GM12878 (cell line): ENCODE measurements around the gene STAT5A. TPM values are rescaled to one million over a fixed set of nuclear protein-coding genes. Genes with fewer than 3 reads are reported as not detected.
"Not testable (repeated sequence)": the region's sequence is repeated elsewhere in the genome, so short reads cannot be mapped to it uniquely, and the experiment has no call there.

Experiments used
- ATAC-seq: fragments of 200-7000 bp; cut with Tn5 transposase; 3 replicates; pipeline ENCODE4 v1.9.1; 2020; ENCODE audit warnings: mild to moderate bottlenecking, moderate library complexity
- BruUV-seq: library from RNA; stranded (reverse); fragments of 400-500 nt; replicated peaks from 2 replicates; lab custom pipeline; 2021; lab: Mats Ljungman, UMichigan
- CTCF ChIA-PET: fragments of 300-600 bp; sonication (Branson Sonifier 250); formaldehyde crosslinking; extraction: SDS; loops from one replicate; lab custom pipeline; 2021; ENCODE audit warnings: inconsistent platforms; lab: Yijun Ruan, JAX
- POLR2A ChIA-PET: fragments of 350-600 bp; formaldehyde crosslinking; extraction: SDS; loops from one replicate; lab custom pipeline; 2021; ENCODE audit warnings: inconsistent platforms; lab: Charles Lee
- RAD21 ChIA-PET: fragments of 300-600 bp; sonication (Branson Sonifier 250); formaldehyde crosslinking; loops from one replicate; lab custom pipeline; 2023; ENCODE audit warnings: antibody characterized with exemption; ENCODE audit not compliant: unreplicated experiment; lab: Charles Lee
- SMC1A ChIA-PET: fragments of 300-600 bp; sonication (Branson Sonifier 250); formaldehyde crosslinking; loops from one replicate; lab custom pipeline; 2023; ENCODE audit not compliant: unreplicated experiment, uncharacterized antibody; lab: Charles Lee
- DNase-seq: peaks from one replicate; pipeline ENCODE4 v3.0.0-alpha.2; 2011; ENCODE audit warnings: low read depth, low spot score
- FAIRE-seq: peaks from 3 replicates; lab custom pipeline; 2011; peaks lifted over from hg19 to GRCh38; lab: Jason Lieb, UNC
- H2AFZ ChIP-seq: 2 replicates; pipeline ENCODE4 v1.6.0; 2011; ENCODE audit warnings: low read depth, low read length, control low read depth; ENCODE audit not compliant: control insufficient read depth
- H3K27ac ChIP-seq: 2 replicates; pipeline ENCODE4 v1.5.1; 2011; ENCODE audit warnings: control low read depth; ENCODE audit not compliant: control insufficient read depth, insufficient read depth
- H3K27me3 ChIP-seq, 2 experiments: replicated peaks in 1 of 2; 2 replicates each; pipeline versions ENCODE4 v1.6.0 to v1.6.1; 2011; ENCODE audit warnings: low read length in 1 of 2; ENCODE audit not compliant: control insufficient read depth in 2 of 2, insufficient read depth in 2 of 2
- H3K36me3 ChIP-seq, 2 experiments: 2 replicates each; pipeline ENCODE4 v1.5.1; 2011; ENCODE audit warnings: low read length in 1 of 2; ENCODE audit not compliant: control insufficient read depth in 2 of 2, insufficient read depth in 2 of 2
- H3K4me1 ChIP-seq: 2 replicates; pipeline ENCODE4 v1.6.1; 2011; ENCODE audit warnings: mild to moderate bottlenecking, low read length, moderate library complexity, mixed read lengths; ENCODE audit not compliant: control insufficient read depth, insufficient read depth
- H3K4me2 ChIP-seq: 2 replicates; pipeline ENCODE4 v1.6.0; 2011; ENCODE audit warnings: control low read depth; ENCODE audit not compliant: control insufficient read depth, insufficient read depth
- H3K4me3 ChIP-seq: fragments of 200-600 bp; sonication (generic); 2 replicates; pipeline ENCODE4 v1.5.1; 2016
- H3K79me2 ChIP-seq: 2 replicates; pipeline ENCODE4 v1.6.0; 2011; ENCODE audit warnings: low read length; ENCODE audit not compliant: control insufficient read depth, insufficient read depth
- H3K9ac ChIP-seq: 2 replicates; pipeline ENCODE4 v1.8.0; 2011; ENCODE audit warnings: low read length, control low read depth, mixed read lengths; ENCODE audit not compliant: control insufficient read depth, insufficient read depth
- H3K9me3 ChIP-seq: replicated peaks from 3 replicates; pipeline ENCODE4 v1.5.1; 2011; ENCODE audit warnings: mild to moderate bottlenecking, low read length; ENCODE audit not compliant: control insufficient read depth, insufficient read depth
- H4K20me1 ChIP-seq: 2 replicates; pipeline ENCODE4 v1.6.0; 2011; ENCODE audit not compliant: control insufficient read depth, insufficient read depth
- BCLAF1 ChIP-seq: fragments of 450-650 bp; IDR thresholded peaks from 2 replicates; pipeline ENCODE4 v1.6.1; 2017; ENCODE audit warnings: antibody characterized with exemption, mild to moderate bottlenecking, moderate library complexity
- BRCA1 ChIP-seq: IDR thresholded peaks from 2 replicates; pipeline ENCODE4 v1.6.1; 2011; ENCODE audit warnings: low read depth, low read length, improper control_type of control experiment
- ESRRA ChIP-seq: IDR thresholded peaks from 2 replicates; pipeline ENCODE4 v1.6.1; 2012; ENCODE audit warnings: mild to moderate bottlenecking, low read length, improper control_type of control experiment
- FOXK2 ChIP-seq: fragments of 450-650 bp; IDR thresholded peaks from 2 replicates; pipeline ENCODE4 v1.6.1; 2017; ENCODE audit warnings: mild to moderate bottlenecking, moderate library complexity
- HCFC1 ChIP-seq: fragments of 150-350 bp; IDR thresholded peaks from 2 replicates; pipeline ENCODE4 v1.6.1; 2014; ENCODE audit warnings: low read length
- IKZF1 ChIP-seq: fragments of 450-650 bp; conservative IDR thresholded peaks from 2 replicates; pipeline ENCODE4 v1.6.1; 2017; ENCODE audit warnings: antibody characterized with exemption, mild to moderate bottlenecking
- IRF4 ChIP-seq: IDR thresholded peaks from 2 replicates; pipeline ENCODE4 v1.6.1; 2011; ENCODE audit warnings: low read depth, low read length
- KDM1A ChIP-seq: fragments of 200-600 bp; sonication (generic); IDR thresholded peaks from 2 replicates; pipeline ENCODE4 v1.6.1; 2016; ENCODE audit warnings: borderline replicate concordance
- KLF5 ChIP-seq: fragments of 450-650 bp; IDR thresholded peaks from 2 replicates; pipeline ENCODE4 v1.6.1; 2014; ENCODE audit warnings: mild to moderate bottlenecking; ENCODE audit not compliant: partially characterized antibody
- MEF2B ChIP-seq: fragments of 450-650 bp; IDR thresholded peaks from 2 replicates; pipeline ENCODE4 v1.6.1; 2018; ENCODE audit warnings: mild to moderate bottlenecking, moderate library complexity; ENCODE audit not compliant: partially characterized antibody, poor library complexity, severe bottlenecking
- NFYB ChIP-seq: IDR thresholded peaks from 2 replicates; pipeline ENCODE4 v1.6.1; 2011; ENCODE audit warnings: low read depth, mild to moderate bottlenecking, low read length, improper control_type of control experiment, moderate library complexity; ENCODE audit not compliant: insufficient read depth
- SMAD5 ChIP-seq: IDR thresholded peaks from 2 replicates; pipeline ENCODE4 v1.6.1; 2016; ENCODE audit warnings: antibody characterized with exemption, low read depth
- SP1 ChIP-seq: IDR thresholded peaks from one replicate; pipeline ENCODE4 v1.6.1; 2011; ENCODE audit warnings: low read depth, low read length
- SPI1 ChIP-seq: IDR thresholded peaks from 2 replicates; pipeline ENCODE4 v1.6.1; 2011; ENCODE audit warnings: low read depth, mild to moderate bottlenecking, low read length, moderate library complexity, borderline replicate concordance; ENCODE audit not compliant: insufficient read depth
- STAT1 ChIP-seq: fragments of 450-650 bp; conservative IDR thresholded peaks from 2 replicates; pipeline ENCODE4 v1.6.1; 2014; ENCODE audit warnings: antibody characterized with exemption, mild to moderate bottlenecking
- SUPT20H ChIP-seq: IDR thresholded peaks from 2 replicates; pipeline ENCODE4 v1.6.1; 2011; ENCODE audit warnings: low read depth, mild to moderate bottlenecking, low read length, moderate library complexity, borderline replicate concordance; ENCODE audit not compliant: control insufficient read depth
- SUZ12 ChIP-seq: fragments of 200-600 bp; sonication (generic); IDR thresholded peaks from one replicate; pipeline ENCODE4 v1.6.1; 2018; ENCODE audit warnings: antibody characterized with exemption, mild to moderate bottlenecking; ENCODE audit not compliant: unreplicated experiment
- YBX1 ChIP-seq: fragments of 450-650 bp; IDR thresholded peaks from 2 replicates; pipeline ENCODE4 v1.6.1; 2016; ENCODE audit warnings: antibody characterized with exemption
- ZSCAN29 ChIP-seq: fragments of 450-650 bp; IDR thresholded peaks from 2 replicates; pipeline ENCODE4 v1.6.1; 2017; ENCODE audit warnings: mild to moderate bottlenecking, moderate library complexity
- WGBS: methylation state at CpG from one replicate; pipeline ENCODE4 v1.1.6; 2016; ENCODE audit warnings: low lambda C conversion rate; ENCODE audit not compliant: insufficient replicate concordance, insufficient coverage; ENCODE audit errors: missing lambda C conversion rate; 5-methylcytosine and 5-hydroxymethylcytosine counted together
- in situ Hi-C: fragments of 300-500 bp; cut with MboI; formaldehyde crosslinking; loops from 9 replicates; pipeline ENCODE4 v1.14.3; 2018; ENCODE audit warnings: mixed read lengths
- intact Hi-C: fragments of 100-400 bp; cut with micrococcal nuclease; formaldehyde crosslinking; loops from one replicate; pipeline ENCODE4 v1.14.2; 2022; ENCODE audit not compliant: unreplicated experiment
- polyA plus RNA-seq, 11 experiments: library from polyadenylated mRNA; depleted of rRNA in 4 of 11; unstranded in 6 of 11; stranded (reverse) in 5 of 11; fragments of >200 nt; fragmentation: Nextera tagmentation in 4 of 11; fragmentation: Illumina TruSeq in 1 of 11; extraction: Ambion mirVana in 4 of 11; extraction: Trizol in 1 of 11; gene quantifications; 1 replicate in 1 of 11; 2 replicates in 10 of 11; pipeline versions ENCODE4 v1.2.1 to v1.2.3, GENCODE V29; 2011 to 2016; ENCODE audit warnings: inconsistent platforms in 2 of 11, missing spikeins in 2 of 11, low read depth in 1 of 11
- total RNA-seq, 4 experiments: library from RNA; depleted of rRNA in 3 of 4; stranded (reverse); fragments of >200 nt in 3 of 4; fragmentation: Illumina TruSeq in 1 of 4; extraction: Trizol in 1 of 4; gene quantifications; 2 replicates each; pipeline versions ENCODE4 v1.2.1 to v1.2.3, GENCODE V29; 2013 to 2021

The STAT5A gene
- total and polyA plus RNA-seq, 10 of the 15 experiments (the other 5 are each of a cell fraction or from before 2014, with no cell fraction given): 14.8 to 86.4 (median 41.5) TPM

- CTCF ChIA-PET: no interaction called here
Observed at GRCh38 chr17:42296012-42296411, 7.7 kb downstream of the STAT5A start.

GRCh38 chr17:42297775-42298174, 9.5 kb downstream of the STAT5A start:
- H3K79me2 ChIP-seq, H3K9ac ChIP-seq, H3K4me2 ChIP-seq, H2AFZ ChIP-seq, POLR2A ChIA-PET, H3K4me1 ChIP-seq, DNase-seq, SMC1A ChIA-PET, H3K27me3 ChIP-seq, BruUV-seq, H3K4me3 ChIP-seq, FAIRE-seq, in situ Hi-C loops, H3K27ac ChIP-seq, H4K20me1 ChIP-seq, ATAC-seq, RAD21 ChIA-PET, CTCF ChIA-PET, intact Hi-C loops, H3K9me3 ChIP-seq: not testable (repeated sequence)
- 97% methylated on average over 6 of the region's 10 CpGs for WGBS
- H3K36me3 ChIP-seq: peaks cover 3 to 12% of the 10 kb centered on the region in 2 experiments; a peak in 3 of 4 replicates

More at GRCh38 chr17:42296012-42296411, 7.7 kb downstream of the STAT5A start:
- intact Hi-C loops: no loop called here
- Histone ChIP-seq H3K27me3 (no peaks in the 10 kb centered on the region), H3K9me3 (no peaks in the 10 kb centered on the region), H3K4me2 (no peak overlapping the region), H4K20me1 (no peaks in the 10 kb centered on the region), H2AFZ (no peak overlapping the region), H3K4me1 (no peaks in the 10 kb centered on the region), H3K79me2 (no peaks in the 10 kb centered on the region; the same call in none of the 2 replicates), H3K27ac (no peak overlapping the region), H3K4me3 (no peak overlapping the region), H3K36me3 (peaks cover 8 to 9% of the 10 kb centered on the region in 2 experiments; a peak in 3 of 4 replicates), H3K9ac (no peak overlapping the region)
- no peak for ATAC-seq
- POLR2A ChIA-PET: no interaction called here
- in situ Hi-C loops: no loop called here
- TF ChIP-seq NFYB: no peak
- no peak for TF ChIP-seq SPI1
- no peak for TF ChIP-seq SUZ12
- no peak for TF ChIP-seq IRF4
- TF ChIP-seq STAT1: no peak
- TF ChIP-seq BRCA1: no peak
- TF ChIP-seq ZSCAN29: no peak
- no peak for TF ChIP-seq BCLAF1
- no peak for TF ChIP-seq YBX1
- TF ChIP-seq SP1: no peak
- TF ChIP-seq KLF5: no peak
- no peak for TF ChIP-seq ESRRA
- TF ChIP-seq MEF2B: no peak
- no peak for TF ChIP-seq HCFC1
- no peak for TF ChIP-seq FOXK2
- TF ChIP-seq SMAD5: no peak
- TF ChIP-seq KDM1A: no peak
- TF ChIP-seq IKZF1: no peak
- TF ChIP-seq SUPT20H: no peak
- BruUV-seq: no TSS peak
- 82% methylated on average over 3 of the region's 3 CpGs for WGBS
- RAD21 ChIA-PET: interaction anchor here (0.6 kb wide), 1 partner anchor 111 kb away, joined by 4 read pairs; no protein-coding TSS in a partner anchor
- SMC1A ChIA-PET: interaction anchor here (1.1 kb wide), 1 partner anchor 107 kb away, joined by 4 read pairs; no protein-coding TSS in a partner anchor
- FAIRE-seq: no peak
- no peak for DNase-seq
